Measurements from ENCODE around the gene TM9SF1.
"Not testable (repeated sequence)": the region's sequence is repeated elsewhere in the genome, so short reads cannot be mapped to it uniquely, and the experiment has no call there.

The TM9SF1 gene

GRCh38 chr14:24207625-24208024, 12.4 kb upstream of the TM9SF1 start:
- TF ChIP-seq CTCF (IDR thresholded peaks at IDR 0.05) (no peak), ZFX (IDR thresholded peaks at IDR 0.05; ENCODE audit: borderline replicate concordance) (no peak)
- H3K27ac ChIP-seq: no peak overlapping the region

- no peak overlapping the region for H3K27ac ChIP-seq
- no peak for TF ChIP-seq CTCF (IDR thresholded peaks at IDR 0.05)
- no peak for TF ChIP-seq ZFX (IDR thresholded peaks at IDR 0.05; ENCODE audit: borderline replicate concordance)
Observed at GRCh38 chr14:24207104-24207551, 11.9 kb upstream of the TM9SF1 start.

- no peak overlapping the region for H3K27ac ChIP-seq
- TF ChIP-seq ZFX (IDR thresholded peaks at IDR 0.05; ENCODE audit: borderline replicate concordance): no peak
- no peak for TF ChIP-seq CTCF (IDR thresholded peaks at IDR 0.05)
Observed at GRCh38 chr14:24206260-24207103, 11.2 kb upstream of the TM9SF1 start.

GRCh38 chr14:24204163-24205146, 9.2 kb upstream of the TM9SF1 start:
- TF ChIP-seq CTCF (IDR thresholded peaks at IDR 0.05) (no peak), ZFX (IDR thresholded peaks at IDR 0.05; ENCODE audit: borderline replicate concordance) (no peak)
- H3K27ac ChIP-seq: no peak overlapping the region

GRCh38 chr14:24203249-24203886, 8.1 kb upstream of the TM9SF1 start:
- not testable (repeated sequence) for H3K27ac ChIP-seq

GRCh38 chr14:24202538-24202937, 7.3 kb upstream of the TM9SF1 start:
- H3K27ac ChIP-seq: not testable (repeated sequence)

GRCh38 chr14:24198814-24199524, 3.7 kb upstream of the TM9SF1 start:
- H3K27ac ChIP-seq: no peak overlapping the region
- no peak for TF ChIP-seq ZFX (IDR thresholded peaks at IDR 0.05; ENCODE audit: borderline replicate concordance)
- TF ChIP-seq CTCF (IDR thresholded peaks at IDR 0.05): no peak

Measured in 22Rv1 (cell line).